Activated CD8-positive, alpha-beta T cell treated with anti-CD3 and anti-CD28 coated beads for 36 hours (primary cell): ENCODE data around the gene SNRNP40. TPM values are rescaled to one million over a fixed set of nuclear protein-coding genes. Genes with fewer than 3 reads are reported as not detected.

Source experiments
- ATAC-seq: fragments of 200-7000 bp; cut with Tn5 transposase; one replicate; pipeline ENCODE4 v1.10.0; 2021; ENCODE audit warnings: mild to moderate bottlenecking, moderate library complexity
- CTCF ChIA-PET: fragments of 350-600 bp; sonication (Branson Sonifier 250); formaldehyde crosslinking; loops from one replicate; lab custom pipeline; 2021; ENCODE audit warnings: antibody characterized with exemption; lab: Charles Lee
- POLR2A ChIA-PET: fragments of 350-600 bp; sonication (Branson Sonifier 250); formaldehyde crosslinking; loops from one replicate; lab custom pipeline; 2021; ENCODE audit warnings: antibody characterized with exemption; lab: Charles Lee
- DNase-seq: peaks from one replicate; pipeline ENCODE4 v3.0.0-alpha.2; 2020
- H3K27ac Mint-ChIP-seq: one replicate; pipeline ENCODE4 v1.8.0; 2021; ENCODE audit warnings: mild to moderate bottlenecking, mixed read lengths
- H3K27me3 Mint-ChIP-seq: one replicate; pipeline ENCODE4 v1.8.0; 2021; ENCODE audit warnings: mixed read lengths
- H3K36me3 Mint-ChIP-seq: one replicate; pipeline ENCODE4 v1.8.0; 2021; ENCODE audit warnings: low read depth, mixed read lengths
- H3K4me1 Mint-ChIP-seq: one replicate; pipeline ENCODE4 v1.8.0; 2021; ENCODE audit warnings: low read depth, mixed read lengths
- H3K4me3 Mint-ChIP-seq: one replicate; pipeline ENCODE4 v1.8.0; 2021; ENCODE audit warnings: mild to moderate bottlenecking, moderate library complexity, mixed read lengths
- H3K9me3 Mint-ChIP-seq: one replicate; pipeline ENCODE4 v1.8.0; 2021; ENCODE audit warnings: mixed read lengths
- CTCF ChIP-seq: fragments of 200-600 bp; IDR thresholded peaks from one replicate; pipeline ENCODE4 v1.8.0; 2022; ENCODE audit warnings: antibody characterized with exemption, mild to moderate bottlenecking
- intact Hi-C: fragments of 100-400 bp; cut with micrococcal nuclease; formaldehyde crosslinking; loops from one replicate; pipeline ENCODE4 v1.10.0; 2022
- total RNA-seq, 2 experiments: library from RNA; stranded (reverse); gene quantifications; one replicate each; pipeline ENCODE4 v1.2.3, GENCODE V29; 2021

The SNRNP40 gene
- total RNA-seq, 2 experiments from 2014 or later: 98.6 to 102 TPM

GRCh38 chr1:31318146-31318545 is 21.6 kb upstream of the SNRNP40 start:
- DNase-seq (no peak), ATAC-seq (no peak)
- ChIA-PET POLR2A (no interaction called here), CTCF (interaction anchor here (0.8 kb wide), 1 partner anchor 9 kb away, joined by 3 read pairs; no protein-coding TSS in a partner anchor)
- Mint-ChIP-seq H3K9me3 (no peaks in the 10 kb centered on the region), H3K36me3 (peaks cover 22% of the 10 kb centered on the region), H3K27me3 (no peaks in the 10 kb centered on the region), H3K4me3 (no peak overlapping the region), H3K4me1 (no peaks in the 10 kb centered on the region), H3K27ac (no peak overlapping the region)
- TF ChIP-seq CTCF: no peak
- intact Hi-C loops: no loop called here

GRCh38 chr1:31315902-31316301 is 19.3 kb upstream of the SNRNP40 start:
- intact Hi-C loops: no loop called here

GRCh38 chr1:31310198-31310597 is 13.6 kb upstream of the SNRNP40 start:
- POLR2A ChIA-PET: interaction anchor here (0.6 kb wide), 1 partner anchor 109 kb away, joined by 3 read pairs; no protein-coding TSS in a partner anchor
- no peaks in the 10 kb centered on the region for H3K27me3 Mint-ChIP-seq
- peaks cover 22% of the 10 kb centered on the region for H3K36me3 Mint-ChIP-seq
- DNase-seq (no peak), ATAC-seq (no peak)
- H3K4me1 Mint-ChIP-seq: peaks cover 8% of the 10 kb centered on the region
- H3K9me3 Mint-ChIP-seq: no peaks in the 10 kb centered on the region
- H3K27ac Mint-ChIP-seq: no peak overlapping the region
- TF ChIP-seq CTCF: no peak
- H3K4me3 Mint-ChIP-seq: no peak overlapping the region
- intact Hi-C loops: no loop called here
- CTCF ChIA-PET: no interaction called here

More at GRCh38 chr1:31315902-31316301, 19.3 kb upstream of the SNRNP40 start:
- Mint-ChIP-seq H3K27me3 (no peaks in the 10 kb centered on the region), H3K9me3 (no peaks in the 10 kb centered on the region), H3K4me1 (no peaks in the 10 kb centered on the region), H3K4me3 (no peak overlapping the region), H3K36me3 (peaks cover 26% of the 10 kb centered on the region), H3K27ac (no peak overlapping the region)
- no peak for DNase-seq
- TF ChIP-seq CTCF: no peak
- POLR2A ChIA-PET: interaction anchor here (0.7 kb wide), 1 partner anchor 447 kb away, joined by 3 read pairs; no protein-coding TSS in a partner anchor
- ATAC-seq: no peak
- CTCF ChIA-PET: interaction anchor here (1.0 kb wide), 1 partner anchor 11 kb away, joined by 3 read pairs; no protein-coding TSS in a partner anchor

GRCh38 chr1:31308036-31308435 is 11.4 kb upstream of the SNRNP40 start:
- peaks cover 12% of the 10 kb centered on the region for H3K4me1 Mint-ChIP-seq
- DNase-seq: no peak
- no peaks in the 10 kb centered on the region for H3K9me3 Mint-ChIP-seq
- ChIA-PET POLR2A (interaction anchor here (0.6 to 0.9 kb wide), 2 partner anchors 10 to 443 kb away, joined by 3 read pairs; no protein-coding TSS in a partner anchor), CTCF (no interaction called here)
- intact Hi-C loops: no loop called here
- peaks cover 21% of the 10 kb centered on the region for H3K36me3 Mint-ChIP-seq
- ATAC-seq: no peak
- H3K27me3 Mint-ChIP-seq: no peaks in the 10 kb centered on the region
- no peak overlapping the region for H3K4me3 Mint-ChIP-seq
- no peak overlapping the region for H3K27ac Mint-ChIP-seq
- no peak for TF ChIP-seq CTCF

- no peaks in the 10 kb centered on the region for H3K27me3 Mint-ChIP-seq
- no peak overlapping the region for H3K27ac Mint-ChIP-seq
- H3K4me3 Mint-ChIP-seq: no peak overlapping the region
- TF ChIP-seq CTCF: no peak
- intact Hi-C loops: no loop called here
- H3K9me3 Mint-ChIP-seq: no peaks in the 10 kb centered on the region
- ChIA-PET POLR2A (interaction anchor here (0.7 to 1.3 kb wide), 2 partner anchors 9 to 1741 kb away, joined by 4 read pairs; no protein-coding TSS in a partner anchor), CTCF (no interaction called here)
- ATAC-seq (no peak), DNase-seq (no peak)
- H3K36me3 Mint-ChIP-seq: peaks cover 13% of the 10 kb centered on the region
- H3K4me1 Mint-ChIP-seq: peaks cover 15% of the 10 kb centered on the region
These were observed 9.7 kb upstream of the SNRNP40 start for GRCh38 chr1:31306278-31306677.
